Measurements from ENCODE around the gene OR2T11. TPM values are rescaled to one million over a fixed set of nuclear protein-coding genes. Genes with fewer than 3 reads are reported as not detected.

Gene OR2T11
- total RNA-seq, 1 donor from 2014 or later = 2.8 TPM

Other genes with a start within 250 kb of the OR2T11 start
- gene OR2T1, start 232.0 kb downstream of the OR2T11 start, total RNA-seq = not detected
- gene OR2T2, start 189.5 kb downstream of the OR2T11 start, total RNA-seq = not detected
- not detected for gene OR2T3, start 161.7 kb downstream of the OR2T11 start, total RNA-seq
- not detected for gene OR2T5, start 146.5 kb downstream of the OR2T11 start, total RNA-seq
- gene OR2G6, start 127.0 kb downstream of the OR2T11 start, total RNA-seq = not detected
- not detected for gene OR2T29, start 72.3 kb downstream of the OR2T11 start, total RNA-seq
- gene OR2T34, start 60.3 kb downstream of the OR2T11 start, total RNA-seq = not detected
- not detected for gene OR2T10, start 37.4 kb downstream of the OR2T11 start, total RNA-seq
- not detected for gene OR2T35, start 10.2 kb upstream of the OR2T11 start, total RNA-seq
- not detected for gene OR2T27, start 20.4 kb upstream of the OR2T11 start, total RNA-seq
- not detected for gene OR14I1, start 67.7 kb upstream of the OR2T11 start, total RNA-seq
- gene LYPD8, start 120.7 kb upstream of the OR2T11 start, total RNA-seq = not detected
- 15.9 TPM for gene SH3BP5L, start 190.8 kb upstream of the OR2T11 start, total RNA-seq
- gene ZNF672, start 203.1 kb upstream of the OR2T11 start, total RNA-seq = 30.9 TPM
- gene ZNF692, start 224.0 kb upstream of the OR2T11 start, total RNA-seq = 13.8 TPM

All from ascending aorta (tissue), 1 donor.